A549 (cell line): ENCODE measurements around the gene ODR4. TPM values are rescaled to one million over a fixed set of nuclear protein-coding genes. Genes with fewer than 3 reads are reported as not detected.

Source experiments
- ATAC-seq, 2 experiments: fragments of 200-7000 bp in 1 of 2; fragments of >200 bp in 1 of 2; cut with Nextera tagmentation in 1 of 2; cut with Tn5 transposase in 1 of 2; 3 replicates each; pipeline versions ENCODE4 v1.8.0 to v1.9.1; 2018 to 2020; ENCODE audit warnings: mild to moderate bottlenecking in 1 of 2, moderate library complexity in 1 of 2
- CTCF ChIA-PET: fragments of 300-600 bp; sonication (Branson Sonifier 250); formaldehyde crosslinking; extraction: SDS; loops from one replicate; lab custom pipeline; 2021; ENCODE audit warnings: antibody characterized with exemption, inconsistent platforms; lab: Yijun Ruan, JAX
- POLR2A ChIA-PET: fragments of 350-600 bp; formaldehyde crosslinking; extraction: SDS; loops from one replicate; lab custom pipeline; 2021; ENCODE audit warnings: antibody characterized with exemption, inconsistent platforms; lab: Yijun Ruan, JAX
- DNase-seq, 2 experiments: peaks; one replicate each; pipeline versions ENCODE4 v3.0.0 to v3.0.0-alpha.2; 2011 to 2016; ENCODE audit warnings: low read depth in 1 of 2, low spot score in 1 of 2
- FAIRE-seq: peaks from 2 replicates; lab custom pipeline; 2011; peaks lifted over from hg19 to GRCh38; lab: Jason Lieb, UNC
- H3K27ac ChIP-seq, 2 experiments: fragments of >200 bp; sonication (Bioruptor Twin); formaldehyde crosslinking; 3 replicates each; pipeline ENCODE4 v1.5.1; 2016 to 2017
- H3K4me1 ChIP-seq: fragments of >200 bp; sonication (Bioruptor Twin); formaldehyde crosslinking; 3 replicates; pipeline ENCODE4 v1.6.1; 2016
- H3K4me2 ChIP-seq: fragments of >200 bp; sonication (Bioruptor Twin); formaldehyde crosslinking; 3 replicates; pipeline ENCODE4 v1.6.1; 2016
- H3K4me3 ChIP-seq: fragments of >200 bp; sonication (Bioruptor Twin); formaldehyde crosslinking; 3 replicates; pipeline ENCODE4 v1.5.1; 2016
- H3K9me3 ChIP-seq: fragments of >200 bp; sonication (Bioruptor Twin); formaldehyde crosslinking; 3 replicates; pipeline ENCODE4 v1.6.1; 2016
- ATOH8 ChIP-seq: fragments of 250-450 bp; sonication (Bioruptor Pico); IDR thresholded peaks from 2 replicates; pipeline ENCODE4 v1.5.0; 2020; ENCODE audit warnings: low read depth, mild to moderate bottlenecking, moderate library complexity
- BCL3 ChIP-seq: fragments of >200 bp; sonication (Bioruptor Twin); formaldehyde crosslinking; IDR thresholded peaks from 3 replicates; pipeline ENCODE4 v1.6.1; 2016
- ELK1 ChIP-seq: fragments of 150-350 bp; IDR thresholded peaks from 2 replicates; pipeline ENCODE4 v1.6.1; 2014; ENCODE audit warnings: low read depth, mild to moderate bottlenecking, low read length
- EP300 ChIP-seq, 2 experiments: fragments of >200 bp; sonication (Bioruptor Twin); formaldehyde crosslinking; IDR thresholded peaks; 2 replicates in 1 of 2; 3 replicates in 1 of 2; pipeline ENCODE4 v1.6.1; 2016 to 2017
- FOSB ChIP-seq: fragments of 250-450 bp; sonication (Bioruptor Pico); IDR thresholded peaks from 2 replicates; pipeline ENCODE4 v1.5.0; 2020; ENCODE audit warnings: mild to moderate bottlenecking, moderate library complexity
- FOSL2 ChIP-seq, 2 experiments: fragments of 450-650 bp in 1 of 2; fragments of >200 bp in 1 of 2; sonication (Bioruptor Twin) in 1 of 2; formaldehyde crosslinking; IDR thresholded peaks; 2 replicates each; pipeline versions ENCODE4 v1.5.0 to v1.6.1; 2016 to 2020; ENCODE audit warnings: mild to moderate bottlenecking in 1 of 2, moderate library complexity in 1 of 2
- FOXS1 ChIP-seq: fragments of 250-450 bp; sonication (Bioruptor Pico); IDR thresholded peaks from 2 replicates; pipeline ENCODE4 v1.5.0; 2020; ENCODE audit warnings: mild to moderate bottlenecking, moderate library complexity
- GATA3 ChIP-seq: IDR thresholded peaks from 2 replicates; pipeline ENCODE4 v1.6.1; 2012; ENCODE audit warnings: borderline replicate concordance
- HOXA7 ChIP-seq: fragments of 250-450 bp; sonication (Bioruptor Pico); IDR thresholded peaks from 2 replicates; pipeline ENCODE4 v1.5.0; 2020; ENCODE audit warnings: mild to moderate bottlenecking, moderate library complexity
- HOXB13 ChIP-seq: fragments of 250-450 bp; sonication (Bioruptor Pico); IDR thresholded peaks from 2 replicates; pipeline ENCODE4 v1.5.0; 2020; ENCODE audit warnings: low read depth, mild to moderate bottlenecking, moderate library complexity
- HOXB5 ChIP-seq: fragments of 250-450 bp; sonication (Bioruptor Pico); IDR thresholded peaks from 2 replicates; pipeline ENCODE4 v1.5.0; 2020; ENCODE audit warnings: mild to moderate bottlenecking, moderate library complexity
- JUN ChIP-seq, 2 experiments: fragments of >200 bp; sonication (Bioruptor Twin); formaldehyde crosslinking; IDR thresholded peaks; 2 replicates in 1 of 2; 3 replicates in 1 of 2; pipeline ENCODE4 v1.6.1; 2016 to 2017
- KDM1A ChIP-seq: fragments of 200-600 bp; sonication (generic); IDR thresholded peaks from 2 replicates; pipeline ENCODE4 v1.6.1; 2016; ENCODE audit warnings: low read depth, mild to moderate bottlenecking
- KDM5A ChIP-seq: fragments of 200-600 bp; sonication (generic); IDR thresholded peaks from 2 replicates; pipeline ENCODE4 v1.6.1; 2016; ENCODE audit warnings: antibody characterized with exemption, mild to moderate bottlenecking
- MAFK ChIP-seq: fragments of 450-650 bp; IDR thresholded peaks from 2 replicates; pipeline ENCODE4 v1.6.1; 2014; ENCODE audit not compliant: partially characterized antibody
- MAX ChIP-seq: IDR thresholded peaks from 2 replicates; pipeline ENCODE4 v1.6.1; 2012
- MAZ ChIP-seq: fragments of 150-350 bp; IDR thresholded peaks from 2 replicates; pipeline ENCODE4 v1.6.1; 2014; ENCODE audit warnings: antibody characterized with exemption, low read depth, low read length, borderline replicate concordance
- MYC ChIP-seq: IDR thresholded peaks from 2 replicates; pipeline ENCODE4 v1.6.1; 2012; ENCODE audit warnings: mild to moderate bottlenecking, inconsistent platforms, low read length, improper control_type of control experiment, borderline replicate concordance
- NR3C1 ChIP-seq: fragments of >200 bp; sonication (Bioruptor Twin); formaldehyde crosslinking; IDR thresholded peaks from 3 replicates; pipeline ENCODE4 v1.6.1; 2017
- PBX3 ChIP-seq: IDR thresholded peaks from 2 replicates; pipeline ENCODE4 v1.6.1; 2012
- PHF8 ChIP-seq: fragments of 200-600 bp; sonication (generic); IDR thresholded peaks from 2 replicates; pipeline ENCODE4 v1.6.1; 2016; ENCODE audit warnings: low read depth, mild to moderate bottlenecking, antibody characterized with exemption, moderate library complexity, borderline replicate concordance
- POLR2AphosphoS2 ChIP-seq: conservative IDR thresholded peaks from 2 replicates; pipeline ENCODE4 v1.6.1; 2012; ENCODE audit warnings: low read length, improper control_type of control experiment, inconsistent platforms
- RARB ChIP-seq: fragments of 250-450 bp; sonication (Bioruptor Pico); IDR thresholded peaks from 2 replicates; pipeline ENCODE4 v1.8.0; 2021; ENCODE audit warnings: mild to moderate bottlenecking, moderate library complexity
- REST ChIP-seq: fragments of 200-600 bp; sonication (generic); IDR thresholded peaks from 2 replicates; pipeline ENCODE4 v1.6.1; 2016; ENCODE audit warnings: antibody characterized with exemption, mild to moderate bottlenecking, moderate library complexity
- TP53 ChIP-seq: fragments of 250-450 bp; sonication (Bioruptor Pico); IDR thresholded peaks from 2 replicates; pipeline ENCODE4 v1.5.0; 2021; ENCODE audit warnings: mild to moderate bottlenecking, moderate library complexity
- ZFP36 ChIP-seq: fragments of 450-650 bp; IDR thresholded peaks from 2 replicates; pipeline ENCODE4 v1.6.1; 2014; ENCODE audit warnings: borderline replicate concordance; ENCODE audit not compliant: partially characterized antibody
- ZSCAN20 ChIP-seq: fragments of 250-450 bp; sonication (Bioruptor Pico); IDR thresholded peaks from 2 replicates; pipeline ENCODE4 v1.8.0; 2022; ENCODE audit warnings: mild to moderate bottlenecking, moderate library complexity
- WGBS: methylation state at CpG from one replicate; pipeline ENCODE4 v1.1.6; 2017; ENCODE audit errors: missing lambda C conversion rate; 5-methylcytosine and 5-hydroxymethylcytosine counted together
- polyA plus RNA-seq, 4 experiments: library from polyadenylated mRNA; depleted of rRNA in 3 of 4; stranded (reverse); fragments of >200 nt; fragmentation: RNase III in 1 of 4; extraction: RNeasy Plus Mini Kit Qiagen cat#74134 plus additional on column Dnase treatment in 1 of 4; gene quantifications; 2 replicates in 3 of 4; 3 replicates in 1 of 4; pipeline ENCODE4 v1.2.3, GENCODE V29; 2011 to 2017

Gene ODR4
- polyA plus RNA-seq, 2 of the 4 experiments (the other 2 are of a cell fraction): 18.1 to 34.9 TPM

- WGBS: 81% methylated on average over 2 of the region's 2 CpGs
- DNase-seq (no peak), FAIRE-seq (no peak)
- TF ChIP-seq TP53 (CRISPR knock-in tag): no peak
- TF ChIP-seq KDM5A: no peak
- no peak for TF ChIP-seq FOSB (CRISPR knock-in tag)
- no peak for TF ChIP-seq MAFK
- no peak for TF ChIP-seq RARB
- no peak for TF ChIP-seq FOSL2 (IDR thresholded peaks at IDR 0.05)
- TF ChIP-seq FOSL2 (CRISPR knock-in tag; IDR thresholded peaks at IDR 0.05): no peak
- no peak for TF ChIP-seq PBX3
- no peak for TF ChIP-seq JUN (IDR thresholded peaks at IDR 0.05)
- no peak for TF ChIP-seq GATA3
- TF ChIP-seq FOXS1 (CRISPR knock-in tag): no peak
- no peak for TF ChIP-seq MAX
- no peak for TF ChIP-seq REST
- TF ChIP-seq HOXB5 (CRISPR knock-in tag): no peak
- TF ChIP-seq, all 56 proteins: peak for 0
- H3K27ac ChIP-seq: no peak within 1 kb of the TSS
- no peak within 1 kb of the TSS for H3K4me3 ChIP-seq
- CTCF ChIA-PET: no interaction called here
- POLR2A ChIA-PET: no interaction called here
- H3K4me2 ChIP-seq: no peak within 1 kb of the TSS
- no peaks in the 10 kb centered on the region for H3K4me1 ChIP-seq
- ATAC-seq: no peak
- no peaks in the 10 kb centered on the region for H3K9me3 ChIP-seq
These were observed 85.4 kb downstream of the ODR4 start, which contains the start of gene PDC for GRCh38 chr1:186461014-186461413. Gene PDC (minus strand): TSS chr1:186461114. CDS start chr1:186449459, 11,655 bp downstream.

- Histone ChIP-seq H3K4me3 (no peak overlapping the region), H3K4me1 (no peaks in the 10 kb centered on the region), H3K4me2 (no peak overlapping the region), H3K9me3 (no peaks in the 10 kb centered on the region), H3K27ac (no peak overlapping the region)
- ChIA-PET POLR2A (no interaction called here), CTCF (no interaction called here)
- ATAC-seq: no peak
- no peak for FAIRE-seq
- no peak for DNase-seq
- 92% methylated on average over 5 of the region's 5 CpGs for WGBS
- no peak for TF ChIP-seq ELK1
- TF ChIP-seq NR3C1: no peak
- no peak for TF ChIP-seq MAFK
- TF ChIP-seq PBX3: no peak
- TF ChIP-seq ATOH8: no peak
- no peak for TF ChIP-seq GATA3
- no peak for TF ChIP-seq MYC
- TF ChIP-seq RARB: no peak
- no peak for TF ChIP-seq FOXS1 (CRISPR knock-in tag)
- TF ChIP-seq MAZ: no peak
- no peak for TF ChIP-seq HOXA7 (CRISPR knock-in tag)
- no peak for TF ChIP-seq PHF8
- no peak for TF ChIP-seq EP300 (IDR thresholded peaks at IDR 0.05)
- no peak for TF ChIP-seq ZSCAN20
- no peak for TF ChIP-seq KDM1A
- no peak for TF ChIP-seq ZFP36
- TF ChIP-seq BCL3: no peak
- TF ChIP-seq HOXB13 (CRISPR knock-in tag): no peak
- no peak for TF ChIP-seq POLR2AphosphoS2
These were observed 87.9 kb downstream of the ODR4 start for GRCh38 chr1:186463511-186463910.
